Testis (tissue), 3 donors: ENCODE results near the gene HSD3B1. TPM values are rescaled to one million over a fixed set of nuclear protein-coding genes. Genes with fewer than 3 reads are reported as not detected.

Experiments
- DNase-seq: peaks from one replicate; pipeline ENCODE4 v3.0.0-alpha.2; 2019
- H3K27ac ChIP-seq, 2 donors: fragments of 200-600 bp; sonication (generic); one replicate each; pipeline ENCODE4 v1.5.1; 2019
- H3K27me3 ChIP-seq: fragments of 200-600 bp; sonication (generic); one replicate; pipeline ENCODE4 v1.5.1; 2019
- H3K36me3 ChIP-seq: fragments of 200-600 bp; sonication (generic); one replicate; pipeline ENCODE4 v1.5.1; 2017; ENCODE audit warnings: low read depth; ENCODE audit errors: missing control alignments
- H3K4me1 ChIP-seq: fragments of 200-600 bp; sonication (generic); one replicate; pipeline ENCODE4 v1.5.1; 2019
- H3K4me3 ChIP-seq, 2 donors: fragments of 200-600 bp; sonication (generic); one replicate each; pipeline ENCODE4 v1.5.1; 2017 to 2019
- H3K9me3 ChIP-seq: fragments of 200-600 bp; sonication (generic); one replicate; pipeline ENCODE4 v1.5.1; 2017
- CTCF ChIP-seq, 3 experiments: fragments of 450-650 bp in 2 of 3; fragments of 200-600 bp in 1 of 3; sonication (generic) in 1 of 3; IDR thresholded peaks; one replicate each; pipeline ENCODE4 v1.5.1; 2016 to 2019; ENCODE audit warnings: antibody characterized with exemption in 3 of 3, mild to moderate bottlenecking in 2 of 3, moderate library complexity in 1 of 3
- POLR2A ChIP-seq: fragments of 450-650 bp; IDR thresholded peaks from one replicate; pipeline ENCODE4 v1.6.1; 2017; ENCODE audit warnings: antibody characterized with exemption, mild to moderate bottlenecking, moderate library complexity
- WGBS, 2 donors: methylation state at CpG; one replicate each; pipeline ENCODE4 v1.1.5; 2018; 5-methylcytosine and 5-hydroxymethylcytosine counted together
- intact Hi-C: fragments of 100-400 bp; cut with DNase I; formaldehyde crosslinking; loops from one replicate; pipeline ENCODE4 v1.15.1; 2023; ENCODE audit warnings: low total_unique reads
- polyA plus RNA-seq: library from polyadenylated mRNA; stranded (reverse); fragments of 350-450 nt; fragmentation: Illumina TruSeq; extraction: RNeasy Lipid Tissue Mini Kit (QIAGEN cat#74804); gene quantifications from one replicate; pipeline ENCODE4 v1.2.3, GENCODE V29; 2014; ENCODE audit warnings: low read depth, low replicate concordance; ENCODE audit not compliant: insufficient read depth
- total RNA-seq, 2 donors: library from RNA; depleted of rRNA; stranded (reverse); fragments of >200 nt; gene quantifications; one replicate each; pipeline ENCODE4 v1.2.3, GENCODE V29; 2016

The HSD3B1 gene
- total and polyA plus RNA-seq, 3 donors from 2014 or later: 0.24 TPM; not detected in 2

- TF ChIP-seq CTCF (IDR thresholded peaks at IDR 0.05) (no peak), POLR2A (no peak)
- intact Hi-C loops: no loop called here
Measured at GRCh38 chr1:119531606-119532323, 24.8 kb downstream of the HSD3B1 start.

GRCh38 chr1:119532324-119532910 is 25.4 kb downstream of the HSD3B1 start:
- Histone ChIP-seq H3K36me3 (no peaks in the 10 kb centered on the region), H3K4me3 (no peak overlapping the region), H3K27ac (no peak overlapping the region), H3K4me1 (no peaks in the 10 kb centered on the region), H3K9me3 (no peaks in the 10 kb centered on the region), H3K27me3 (no peaks in the 10 kb centered on the region)
- DNase-seq: no peak
- TF ChIP-seq CTCF (IDR thresholded peaks at IDR 0.05) (no peak), POLR2A (no peak)
- intact Hi-C loops: no loop called here
- 88 to 95% methylated on average over 5 of the region's 5 CpGs for WGBS, 2 donors

More at GRCh38 chr1:119531606-119532323, 24.8 kb downstream of the HSD3B1 start:
- H3K4me1 ChIP-seq: no peaks in the 10 kb centered on the region
- WGBS, 2 donors: 88 to 91% methylated on average over 2 of the region's 2 CpGs
- H3K36me3 ChIP-seq: no peaks in the 10 kb centered on the region
- no peak overlapping the region for H3K27ac ChIP-seq
- H3K27me3 ChIP-seq: no peaks in the 10 kb centered on the region
- no peak for DNase-seq
- no peaks in the 10 kb centered on the region for H3K9me3 ChIP-seq
- no peak overlapping the region for H3K4me3 ChIP-seq

GRCh38 chr1:119535381-119535780 is 28.4 kb downstream of the HSD3B1 start:
- intact Hi-C loops: no loop called here
- 63 to 77% methylated on average over 1 of the region's 1 CpG for WGBS, 2 donors
- Histone ChIP-seq H3K36me3 (no peaks in the 10 kb centered on the region), H3K4me3 (no peak overlapping the region), H3K27me3 (no peaks in the 10 kb centered on the region), H3K9me3 (no peaks in the 10 kb centered on the region), H3K4me1 (no peaks in the 10 kb centered on the region), H3K27ac (no peak overlapping the region)
- TF ChIP-seq POLR2A (no peak), CTCF (IDR thresholded peaks at IDR 0.05) (no peak)
- DNase-seq: no peak

GRCh38 chr1:119537966-119538365 is 31.0 kb downstream of the HSD3B1 start:
- H3K9me3 ChIP-seq: no peaks in the 10 kb centered on the region
- no peaks in the 10 kb centered on the region for H3K27me3 ChIP-seq
- intact Hi-C loops: no loop called here
- H3K4me1 ChIP-seq: no peaks in the 10 kb centered on the region
- no peak for DNase-seq
- H3K27ac ChIP-seq: no peak overlapping the region
- 83 to 87% methylated on average over 3 of the region's 3 CpGs for WGBS, 2 donors
- no peaks in the 10 kb centered on the region for H3K36me3 ChIP-seq
- H3K4me3 ChIP-seq: no peak overlapping the region
- TF ChIP-seq CTCF (IDR thresholded peaks at IDR 0.05) (no peak), POLR2A (no peak)

GRCh38 chr1:119539636-119540035 is 32.6 kb downstream of the HSD3B1 start:
- no peak for DNase-seq
- Histone ChIP-seq H3K36me3 (no peaks in the 10 kb centered on the region), H3K9me3 (no peaks in the 10 kb centered on the region), H3K4me3 (no peak overlapping the region), H3K4me1 (no peaks in the 10 kb centered on the region), H3K27ac (no peak overlapping the region), H3K27me3 (no peaks in the 10 kb centered on the region)
- TF ChIP-seq CTCF (IDR thresholded peaks at IDR 0.05) (no peak), POLR2A (no peak)
- intact Hi-C loops: no loop called here
